ENCODE data around the gene TESPA1.

Gene TESPA1, protein sequence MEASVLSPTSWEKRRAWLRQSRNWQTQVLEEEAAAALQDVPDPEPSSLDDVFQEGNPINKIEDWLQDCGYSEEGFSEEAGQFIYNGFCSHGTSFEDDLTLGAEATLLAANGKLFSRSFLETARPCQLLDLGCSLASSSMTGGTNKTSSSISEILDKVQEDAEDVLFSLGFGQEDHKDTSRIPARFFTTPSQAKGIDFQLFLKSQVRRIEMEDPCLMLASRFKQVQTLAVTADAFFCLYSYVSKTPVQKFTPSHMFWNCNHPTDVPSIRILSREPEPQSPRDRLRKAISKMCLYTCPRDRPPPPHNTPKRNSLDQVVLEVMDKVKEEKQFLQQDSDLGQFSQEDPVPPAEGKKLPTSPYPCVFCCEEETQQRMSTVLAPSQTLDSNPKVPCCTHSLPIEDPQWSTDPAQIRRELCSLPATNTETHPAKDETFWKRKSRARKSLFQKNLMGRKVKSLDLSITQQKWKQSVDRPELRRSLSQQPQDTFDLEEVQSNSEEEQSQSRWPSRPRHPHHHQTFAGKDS

DNA sequence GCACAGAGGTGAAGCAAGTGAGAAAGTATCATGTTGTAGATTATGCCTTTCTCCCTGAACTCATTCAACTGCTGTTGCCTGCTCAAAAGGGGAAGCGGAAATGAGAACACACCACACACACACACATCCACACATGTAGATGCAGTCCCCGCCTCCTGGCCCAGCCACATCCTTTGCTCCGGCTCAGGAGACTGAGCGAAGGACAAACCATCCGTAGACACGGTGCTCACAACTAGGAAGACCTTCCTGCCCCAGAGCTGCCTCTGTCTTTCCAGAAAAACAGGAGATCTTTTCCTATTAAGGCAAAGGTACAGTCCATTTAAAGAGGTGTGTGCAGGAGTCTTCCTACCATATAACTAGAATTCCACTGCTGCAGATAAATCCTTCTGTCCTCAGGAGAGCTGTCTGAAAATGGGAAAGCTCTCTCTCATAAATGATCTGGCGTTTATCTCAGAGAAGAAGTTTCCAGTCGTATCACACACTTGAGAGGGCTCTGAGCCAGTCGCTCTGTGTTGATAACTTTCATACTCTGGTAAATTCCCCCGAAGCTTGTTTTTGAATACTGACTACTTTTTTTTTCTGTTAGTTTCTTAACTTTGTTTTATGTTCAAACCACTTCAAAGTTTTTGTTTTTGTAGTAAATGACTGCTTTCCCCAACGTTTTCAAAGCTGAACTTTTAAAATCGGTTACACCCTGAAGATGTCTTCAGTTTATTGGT is at the start of gene TESPA1:
Gene TESPA1, minus strand, starts transcription at position 105 of the 719 bp plus-strand sequence. CDS start 10,200 bp downstream, outside the sequence.
- peak; percentile 51 to 76 (median 67) for DNase-seq (ENCODE audit: low read depth in 3 of 3, low spot score in 1 of 3)

DNA sequence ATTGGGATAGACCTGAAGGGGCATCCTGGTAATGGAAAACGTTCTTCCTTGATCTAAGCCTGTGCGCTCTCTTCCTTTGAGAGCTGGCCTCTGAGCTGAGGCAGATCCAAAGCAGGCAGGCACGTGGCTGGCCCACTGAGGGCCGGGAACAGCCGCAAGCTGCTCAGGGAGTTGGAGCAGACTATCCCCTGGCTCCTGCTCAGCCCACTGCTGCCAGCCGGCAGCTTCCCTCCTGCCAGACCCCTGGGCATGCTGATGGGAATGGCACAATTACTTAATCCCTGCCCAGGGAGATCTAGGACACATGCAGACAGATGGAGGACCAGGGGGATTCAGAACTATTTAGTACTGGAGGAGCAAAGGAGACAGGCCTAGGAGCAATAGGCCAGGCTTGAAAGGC is 49.7 kb upstream of the TESPA1 start:
- DNase-seq (ENCODE audit: low read depth in 3 of 3, low spot score in 1 of 3), result no peak

DNA sequence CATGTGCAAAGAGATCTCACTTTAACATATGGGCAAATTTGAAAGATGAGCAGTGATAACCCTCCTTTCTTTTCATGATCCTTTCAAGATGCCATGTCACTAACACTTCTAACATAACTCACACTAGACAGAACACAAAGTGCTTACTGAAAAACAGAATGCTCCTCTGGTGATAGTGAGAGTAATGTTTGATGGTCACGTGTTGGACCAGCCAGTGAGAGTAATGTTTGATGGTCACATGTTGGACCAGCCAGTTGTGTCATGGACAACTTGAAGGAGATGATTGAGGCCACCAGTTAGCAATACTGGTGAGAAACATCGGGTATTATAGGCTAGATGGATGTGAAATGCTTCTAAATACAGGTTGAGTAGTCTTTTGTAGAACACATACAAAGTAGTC is 40.9 kb upstream of the TESPA1 start:
- no peak for DNase-seq (ENCODE audit: low read depth in 3 of 3, low spot score in 1 of 3)

DNA sequence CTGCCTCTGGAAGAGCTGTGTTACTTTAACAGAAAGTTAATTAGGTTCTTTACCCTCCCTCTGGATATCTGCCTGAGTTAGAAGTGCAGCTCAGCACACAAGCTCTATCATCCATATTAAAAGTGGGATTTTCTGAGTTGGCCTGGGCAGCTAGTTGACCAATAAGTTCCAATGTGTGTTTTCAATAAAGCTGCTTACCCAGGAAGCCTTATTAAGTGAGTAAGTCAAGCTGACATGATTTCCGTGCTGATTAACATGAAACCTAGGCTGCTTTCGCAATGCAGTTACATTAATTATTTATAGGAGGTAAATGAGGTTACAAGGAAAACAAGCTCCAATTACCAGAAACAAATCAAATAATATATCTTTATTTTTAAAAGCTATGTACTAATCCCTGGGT is 40.0 kb upstream of the TESPA1 start:
- no peak for DNase-seq (ENCODE audit: low read depth in 3 of 3, low spot score in 1 of 3)

DNA sequence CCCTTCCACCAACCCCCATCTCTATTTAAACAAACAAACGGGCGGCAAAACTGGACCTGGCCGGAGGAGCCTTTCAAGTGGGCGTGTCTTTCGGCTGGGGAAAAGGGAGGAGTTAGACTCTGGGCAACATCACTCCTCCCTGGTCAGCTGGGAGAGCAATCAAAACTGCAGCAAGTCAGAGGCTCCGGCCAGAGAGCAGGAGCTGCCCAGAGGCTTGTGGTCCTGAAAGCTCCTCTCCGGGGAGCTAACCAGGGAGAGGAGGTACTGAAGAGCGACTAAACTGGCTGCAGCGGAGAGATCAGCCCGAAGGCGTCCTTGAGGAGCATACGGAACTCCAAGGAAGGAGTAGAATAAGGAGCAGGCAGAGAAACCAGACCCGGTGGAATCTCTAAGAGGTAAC is 35.2 kb upstream of the TESPA1 start, which contains the start of gene NEUROD4:
Gene NEUROD4, plus strand, starts transcription at position 191 of the 400 bp plus-strand sequence. CDS start 6,466 bp downstream, outside the sequence.
- DNase-seq (ENCODE audit: low read depth in 3 of 3, low spot score in 1 of 3), result no peak

DNA sequence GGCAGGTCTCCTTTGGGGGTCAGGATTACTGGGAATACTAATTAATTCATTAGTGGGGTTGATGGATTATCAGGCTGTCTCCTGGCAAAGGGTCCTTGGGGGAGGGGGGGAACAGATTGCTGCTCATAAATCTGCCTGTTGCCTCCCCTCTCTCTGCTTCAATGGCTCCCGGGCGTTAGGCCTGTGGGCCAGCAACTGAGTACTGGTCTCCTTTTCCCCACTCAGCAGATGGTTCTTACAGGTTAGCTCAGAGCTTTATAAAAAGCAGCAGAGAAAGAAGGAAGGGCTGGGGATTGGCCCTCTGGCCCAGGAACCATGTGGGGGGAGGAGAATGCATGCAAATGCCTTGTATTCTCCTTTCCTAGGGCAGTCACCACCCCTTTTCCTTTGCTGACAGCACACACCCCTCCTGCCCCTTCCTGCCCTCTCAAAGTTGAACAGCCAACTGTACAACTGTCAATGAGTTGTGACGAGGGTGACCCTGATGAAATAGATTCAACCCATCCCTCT is 32.9 kb upstream of the TESPA1 start:
- no peak for DNase-seq (ENCODE audit: low read depth in 3 of 3, low spot score in 1 of 3)

DNA sequence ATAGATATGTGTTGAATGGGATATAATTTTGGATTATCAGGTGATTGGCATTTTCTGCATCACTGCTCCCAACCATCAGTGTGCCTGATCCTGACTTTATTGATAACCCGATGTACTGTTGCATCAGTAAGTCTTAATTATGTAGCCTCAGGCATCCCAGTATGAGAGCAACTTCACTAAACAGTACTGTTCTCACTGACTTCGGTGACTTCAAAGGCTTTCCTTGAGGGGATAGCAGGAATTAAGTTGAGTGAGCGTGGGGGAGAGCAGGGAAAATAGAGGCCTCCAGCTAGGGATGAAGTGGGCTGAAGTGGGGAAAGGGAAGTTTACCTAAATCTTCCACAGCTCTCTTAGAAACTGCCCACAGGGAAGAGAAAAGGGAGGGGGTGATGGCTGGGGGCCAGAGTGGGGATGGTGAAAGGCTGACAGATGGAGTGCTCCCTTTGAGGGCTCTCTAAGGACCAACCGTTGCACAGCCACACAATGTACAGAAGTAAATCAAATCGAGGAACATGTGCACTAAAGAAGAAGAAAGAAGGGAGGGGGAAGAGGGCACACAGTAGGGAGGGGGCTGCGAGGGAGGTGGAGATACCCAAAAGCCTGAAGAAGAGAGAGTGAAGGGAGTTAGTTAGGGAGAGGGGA is 24.5 kb upstream of the TESPA1 start:
- DNase-seq (ENCODE audit: low read depth in 3 of 3, low spot score in 1 of 3), result no peak

DNA sequence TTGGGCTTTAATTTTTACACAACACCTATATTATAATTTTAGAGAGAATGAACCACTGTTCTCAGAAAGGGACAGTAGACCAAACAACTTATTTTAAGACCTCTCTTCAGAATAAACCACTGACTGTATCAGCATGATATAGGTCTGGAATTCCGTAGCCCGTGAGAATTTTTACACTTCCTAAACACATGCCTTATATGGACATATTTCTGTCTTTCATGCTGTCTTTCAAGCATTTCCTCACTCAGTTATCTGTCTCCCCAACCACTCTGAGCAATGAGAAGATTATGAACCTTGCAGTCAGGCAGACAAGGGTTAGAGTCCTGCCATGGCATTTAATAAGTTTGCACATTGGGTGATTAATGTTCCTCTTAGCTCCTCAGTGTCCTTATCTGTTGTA is 17.8 kb upstream of the TESPA1 start:
- no peak for DNase-seq (ENCODE audit: low read depth in 3 of 3, low spot score in 1 of 3)

DNA sequence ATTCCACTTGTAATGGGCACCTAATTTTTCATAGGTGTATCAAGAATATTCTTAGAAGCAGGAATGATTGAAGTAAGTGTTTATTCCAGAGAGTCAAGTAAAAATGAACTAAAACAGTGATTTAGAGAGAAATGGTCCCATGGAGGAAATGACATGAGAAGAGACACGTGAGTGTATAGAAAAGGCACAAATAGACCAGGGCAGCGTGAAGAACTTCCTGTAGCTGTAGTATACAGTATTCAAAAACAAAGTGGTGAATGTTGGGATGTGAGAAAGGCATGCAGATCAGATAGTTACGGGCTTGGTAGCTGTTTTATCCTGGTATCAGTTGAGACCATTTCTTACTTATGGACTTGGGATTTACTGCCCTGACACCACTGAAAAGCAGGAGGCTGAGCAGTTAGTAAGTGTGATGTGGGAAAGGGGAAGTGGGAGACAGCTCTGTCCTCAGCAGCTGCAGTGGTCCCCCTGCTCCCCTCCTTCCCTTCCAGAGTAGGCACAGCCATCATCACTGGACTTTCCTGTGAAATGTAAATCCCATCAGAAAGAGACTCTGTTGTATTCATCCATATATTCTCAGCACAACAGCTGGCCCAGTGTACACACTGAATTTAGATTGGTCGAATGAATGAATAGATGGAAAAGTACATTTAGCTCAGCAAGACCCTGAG is 16.8 kb upstream of the TESPA1 start:
- no peak for DNase-seq (ENCODE audit: low read depth in 3 of 3, low spot score in 1 of 3)

DNA sequence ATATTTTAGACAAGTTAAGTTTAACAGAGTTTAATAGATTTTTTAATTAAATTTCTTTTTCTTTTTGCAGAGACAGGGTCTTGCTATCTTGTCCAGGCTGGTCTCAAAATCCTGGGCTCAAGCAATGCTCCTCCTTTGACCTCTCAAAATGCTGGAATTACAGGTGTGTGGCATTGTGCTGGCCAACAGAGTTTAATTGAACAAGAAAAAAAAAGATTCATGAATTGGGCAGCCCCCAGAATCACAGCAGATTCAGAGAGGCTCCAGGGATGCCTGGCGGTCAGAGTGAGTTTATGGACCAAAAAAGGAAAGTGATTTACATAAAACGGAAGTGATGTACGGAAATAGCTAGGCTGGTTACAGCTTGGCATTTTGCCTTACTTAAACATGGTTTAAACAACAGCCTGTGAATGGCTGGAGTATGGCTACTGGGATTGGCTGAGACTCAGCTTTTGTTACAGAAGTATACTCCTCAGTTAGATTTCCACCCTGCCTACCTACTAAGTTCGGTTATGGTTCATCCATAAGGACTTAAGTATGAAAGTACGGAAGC is 14.5 kb upstream of the TESPA1 start:
- no peak for DNase-seq (ENCODE audit: low read depth in 3 of 3, low spot score in 1 of 3)

DNA sequence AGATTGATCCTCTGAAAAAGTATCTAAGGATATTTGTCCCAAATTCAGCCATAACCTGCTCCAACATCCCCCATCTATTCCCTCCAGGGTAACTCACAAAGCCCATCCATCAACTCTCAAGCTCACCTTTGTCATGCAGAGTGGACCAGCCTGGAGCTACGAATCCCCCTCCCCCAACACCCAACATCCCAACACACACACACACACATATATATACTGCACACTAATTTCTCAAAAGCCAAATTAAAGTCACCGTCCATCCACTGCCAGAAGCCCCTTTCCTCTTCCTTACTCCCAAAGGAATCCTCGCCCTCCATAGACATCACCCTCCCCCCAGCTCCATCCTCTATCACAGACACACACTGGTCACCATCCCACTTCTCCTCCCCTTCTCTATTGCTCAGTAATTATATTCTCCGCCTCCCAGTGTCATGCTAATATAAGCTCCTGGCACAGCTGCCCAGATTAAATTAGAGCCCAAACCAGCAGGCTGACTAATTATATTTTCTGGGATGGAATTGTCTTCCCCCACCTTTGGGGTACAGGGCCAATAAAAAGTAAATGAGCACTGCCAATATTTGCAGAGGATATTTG is 13.5 kb upstream of the TESPA1 start:
- DNase-seq (ENCODE audit: low read depth in 3 of 3, low spot score in 1 of 3), result no peak

DNA sequence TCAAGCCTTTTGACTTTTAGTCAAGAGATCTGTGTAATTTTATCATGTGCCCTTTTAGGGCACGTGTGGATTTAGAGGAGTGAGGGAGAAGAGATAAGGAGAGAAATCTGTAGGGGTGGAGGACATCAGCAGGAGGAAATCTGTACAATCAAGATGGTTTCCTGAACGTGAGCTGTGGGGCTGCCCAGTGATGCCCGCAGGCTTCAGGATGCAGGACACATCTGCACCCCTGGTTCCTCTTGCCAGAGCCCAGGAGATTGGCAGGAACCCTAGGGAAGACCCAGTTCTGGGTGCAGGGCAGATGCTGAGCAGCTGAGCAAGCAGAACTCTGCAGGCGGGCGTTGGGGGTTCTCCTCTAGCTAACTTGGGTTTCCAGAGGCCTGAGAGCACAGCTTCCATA is 11.6 kb upstream of the TESPA1 start:
- DNase-seq (ENCODE audit: low read depth in 3 of 3, low spot score in 1 of 3), result no peak

DNA sequence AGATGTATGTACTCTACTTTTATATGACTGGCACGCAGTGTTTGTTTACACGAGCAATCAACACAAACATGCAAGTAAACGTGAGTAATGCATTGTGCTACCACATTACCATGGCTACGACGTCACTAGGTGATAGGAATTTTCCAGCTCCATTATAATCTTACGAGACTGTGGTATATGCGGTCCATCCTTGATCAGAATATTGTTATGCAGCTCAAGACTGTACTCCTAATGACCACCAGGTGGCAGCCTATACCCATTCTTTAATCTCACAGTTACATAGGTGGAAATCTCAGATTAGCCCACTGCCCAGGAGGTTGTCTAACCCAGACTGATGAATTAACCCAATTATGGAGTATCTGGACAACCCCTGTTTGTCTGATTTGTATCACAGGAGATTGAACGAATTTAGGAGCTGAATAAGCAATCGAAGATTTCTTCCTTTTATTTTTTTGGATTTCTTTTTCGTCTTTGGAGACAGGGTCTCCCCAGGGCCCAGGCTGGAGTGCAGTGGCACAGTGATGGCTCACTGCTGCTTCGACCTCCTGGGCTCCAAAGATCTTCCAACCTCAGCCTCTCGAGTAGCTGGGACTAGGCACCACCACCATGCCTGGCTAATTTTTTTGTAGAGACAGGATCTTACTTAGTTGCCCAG is 8.7 kb upstream of the TESPA1 start:
- no peak for DNase-seq (ENCODE audit: low read depth in 3 of 3, low spot score in 1 of 3)

DNA sequence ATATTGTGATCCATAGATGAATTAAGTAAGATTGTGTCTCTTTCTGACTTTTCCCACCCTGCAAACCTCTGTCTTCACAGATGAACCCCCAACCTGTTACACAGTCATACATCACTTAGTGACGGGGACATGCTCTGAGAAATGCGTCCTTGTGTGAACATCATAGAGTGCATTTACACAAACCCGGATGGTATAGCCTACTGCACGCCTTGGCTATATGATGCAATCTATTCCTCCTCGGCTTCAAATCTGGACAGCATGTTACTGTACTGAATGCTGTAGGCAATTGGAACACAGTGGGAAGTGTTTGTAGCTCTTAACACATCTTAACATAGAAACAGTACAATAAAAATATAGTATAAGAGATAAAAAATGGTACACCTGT is 7.4 kb upstream of the TESPA1 start:
- DNase-seq (ENCODE audit: low read depth in 3 of 3, low spot score in 1 of 3), result no peak

DNA sequence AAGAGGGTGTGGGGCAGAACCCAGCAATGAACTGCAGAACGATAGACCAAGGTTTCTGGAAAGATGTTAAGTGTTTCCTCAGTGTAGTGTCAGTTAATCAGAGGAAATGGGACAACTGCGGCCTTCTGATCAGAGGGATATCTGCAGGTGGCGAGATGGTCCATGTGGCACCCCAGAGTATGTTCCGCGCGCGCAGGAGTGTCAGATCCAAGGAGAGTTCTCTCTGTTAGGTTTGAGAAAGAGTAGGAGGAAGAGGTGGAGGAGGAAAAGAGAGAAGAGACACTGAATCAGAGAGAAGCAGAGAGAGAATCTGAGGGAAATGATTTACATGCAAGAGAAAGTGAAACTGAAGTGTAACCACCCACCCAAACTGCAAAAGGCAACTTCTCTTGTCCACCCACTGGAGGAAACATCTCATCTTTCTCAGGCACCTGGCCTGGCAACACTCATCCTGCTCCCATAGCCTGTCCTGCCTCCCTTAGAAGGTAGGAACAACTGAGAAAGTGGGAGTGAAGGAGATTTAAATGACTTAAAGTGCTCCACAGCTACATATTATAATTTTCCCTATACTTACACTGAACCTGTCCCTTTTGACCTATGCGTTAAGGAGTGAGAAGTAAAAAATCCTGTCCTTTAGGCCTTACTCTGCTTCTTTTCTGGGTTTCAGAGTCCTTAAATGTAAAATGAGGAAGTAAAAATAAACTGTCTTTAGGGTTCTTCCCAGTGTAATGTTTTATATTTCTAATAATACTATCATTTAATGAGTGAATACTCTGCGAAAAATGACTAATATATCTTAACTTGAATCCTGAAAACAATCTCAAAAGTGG is 6.8 kb upstream of the TESPA1 start:
- no peak for DNase-seq (ENCODE audit: low read depth in 3 of 3, low spot score in 1 of 3)

DNA sequence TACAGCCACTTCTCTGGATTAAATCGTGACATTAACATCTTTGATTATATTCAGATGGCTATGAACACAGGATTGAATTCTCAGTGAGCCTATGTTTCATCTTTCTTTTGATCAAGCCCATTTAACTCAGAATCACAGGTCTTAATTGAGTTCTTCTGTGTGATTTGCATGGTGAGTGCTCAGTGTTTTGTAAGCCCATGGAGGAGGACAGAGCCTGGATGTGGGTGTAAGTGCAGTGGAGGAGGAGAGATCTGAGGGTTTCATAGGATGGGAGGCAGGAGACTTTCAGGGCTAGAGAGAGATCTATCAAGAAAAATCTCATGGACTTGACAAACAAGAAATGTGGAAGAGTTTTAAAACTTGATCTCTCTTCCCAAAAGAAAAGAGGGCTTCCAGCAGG is 5.3 kb upstream of the TESPA1 start:
- no peak for DNase-seq (ENCODE audit: low read depth in 3 of 3, low spot score in 1 of 3)

DNA sequence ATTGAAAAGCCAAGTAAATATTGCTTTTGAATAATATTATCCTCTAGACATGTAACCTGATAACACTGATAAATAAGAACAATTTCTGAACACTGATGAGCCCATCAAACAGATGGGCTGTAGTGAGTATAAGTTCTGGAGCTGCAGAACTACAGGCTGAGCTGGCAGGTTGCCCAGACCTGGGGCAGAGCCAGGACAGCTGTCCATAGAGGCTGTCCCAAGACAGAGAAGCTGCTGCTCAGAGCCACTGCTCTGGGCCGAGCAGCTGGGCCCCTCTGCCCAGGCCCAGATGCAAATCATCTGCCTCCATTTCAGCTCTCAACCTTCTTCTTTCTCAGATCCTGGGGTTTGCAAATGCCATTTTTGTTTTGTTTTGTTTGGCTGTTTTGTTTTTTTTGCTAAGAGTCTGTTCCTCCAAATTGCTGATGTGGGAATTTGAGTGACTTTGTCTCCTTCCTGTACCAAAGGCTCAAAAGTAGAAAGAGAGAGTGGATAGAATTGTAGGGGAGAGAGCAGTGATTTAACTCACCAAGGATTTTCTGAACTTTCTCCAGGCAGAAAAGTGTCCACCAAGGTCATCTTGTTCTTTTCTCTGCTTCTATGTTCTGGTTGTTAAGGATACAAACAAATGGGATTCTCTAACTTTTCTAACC is 4.0 kb upstream of the TESPA1 start:
- no peak for DNase-seq (ENCODE audit: low read depth in 3 of 3, low spot score in 1 of 3)

DNA sequence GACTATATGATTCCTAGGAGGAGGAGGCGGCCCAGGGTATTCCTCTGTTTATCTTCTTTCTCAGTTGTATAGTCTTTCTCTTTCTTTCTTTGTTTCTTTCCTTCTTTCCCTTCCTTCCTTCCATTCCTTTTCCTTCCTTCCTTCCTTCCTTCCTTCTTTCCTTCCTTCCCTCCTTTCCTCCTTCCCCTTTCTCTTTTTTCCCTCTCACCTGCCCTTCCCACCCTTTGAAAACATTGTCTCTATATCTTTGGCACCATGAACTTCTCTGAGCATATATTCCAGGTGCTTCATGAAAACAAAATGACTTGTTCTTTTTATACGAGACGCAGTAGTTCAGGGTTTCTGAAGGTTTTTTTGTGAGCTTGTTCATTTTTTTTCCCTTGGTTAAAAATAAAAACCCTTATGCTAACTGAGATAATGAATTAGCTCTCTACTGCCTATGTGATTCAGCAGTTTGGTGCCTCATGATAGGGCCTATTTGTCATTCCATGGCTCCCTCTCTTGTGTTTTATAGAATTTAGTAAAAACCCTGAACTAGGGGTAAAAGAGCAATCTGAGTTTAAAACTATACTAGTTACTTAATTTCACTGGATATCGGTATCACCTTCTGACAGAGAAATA is 3.2 kb upstream of the TESPA1 start:
- DNase-seq (ENCODE audit: low read depth in 3 of 3, low spot score in 1 of 3), result no peak

Measured in stimulated activated CD4-positive, alpha-beta T cell treated with anti-CD3 and anti-CD28 coated beads, TNF-alpha, amount 100 ng/mL, for 1 hour (primary cell).